ENCODE results near the gene PHF1. TPM values are rescaled to one million over a fixed set of nuclear protein-coding genes. Genes with fewer than 3 reads are reported as not detected.

Gene PHF1
- total and polyA plus RNA-seq, 2 of the 13 experiments (the other 11 are each of a cell fraction or from before 2014, with no cell fraction given): 25.4 to 61.9 TPM

DNA sequence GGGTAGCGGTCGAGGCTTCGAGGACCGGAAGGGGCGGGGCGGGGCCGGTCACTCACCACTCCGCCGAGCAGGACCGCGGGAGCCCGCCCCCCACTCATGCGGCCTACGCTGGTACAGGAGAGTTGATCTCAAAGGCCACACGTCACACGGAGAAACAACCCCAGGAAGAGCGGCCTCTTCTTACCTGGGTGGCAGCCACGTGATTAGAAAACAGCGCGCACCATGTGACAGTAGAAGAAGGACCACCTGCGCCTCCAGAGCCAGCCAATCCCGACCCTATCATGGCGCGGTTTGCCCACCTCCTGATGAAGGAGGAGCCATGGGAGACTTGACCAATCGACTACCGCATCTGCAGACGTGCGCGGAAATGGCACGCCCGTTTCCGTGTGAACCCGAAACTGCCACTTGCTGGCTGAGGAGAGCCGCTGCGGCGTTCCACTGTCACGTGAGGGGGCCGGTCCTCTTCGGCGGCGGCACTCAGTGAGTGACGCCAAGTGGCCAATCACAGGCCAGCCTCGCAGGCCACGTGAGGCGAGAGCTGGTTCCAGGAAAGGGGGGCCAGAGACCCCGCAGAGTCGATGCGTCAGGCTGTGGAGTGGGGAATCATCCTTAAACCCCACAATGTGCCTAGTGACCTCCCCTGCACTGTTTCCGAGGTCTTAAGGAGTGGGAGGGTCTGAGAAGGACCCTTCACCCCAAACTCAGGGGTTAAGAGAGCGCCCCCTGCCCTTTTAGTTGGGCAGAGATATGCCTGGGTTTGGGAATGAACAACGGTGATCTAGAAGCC lies 7.3 kb downstream of the PHF1 start, which contains the start of gene CUTA (continued):
- TF ChIP-seq, protein P1, sequence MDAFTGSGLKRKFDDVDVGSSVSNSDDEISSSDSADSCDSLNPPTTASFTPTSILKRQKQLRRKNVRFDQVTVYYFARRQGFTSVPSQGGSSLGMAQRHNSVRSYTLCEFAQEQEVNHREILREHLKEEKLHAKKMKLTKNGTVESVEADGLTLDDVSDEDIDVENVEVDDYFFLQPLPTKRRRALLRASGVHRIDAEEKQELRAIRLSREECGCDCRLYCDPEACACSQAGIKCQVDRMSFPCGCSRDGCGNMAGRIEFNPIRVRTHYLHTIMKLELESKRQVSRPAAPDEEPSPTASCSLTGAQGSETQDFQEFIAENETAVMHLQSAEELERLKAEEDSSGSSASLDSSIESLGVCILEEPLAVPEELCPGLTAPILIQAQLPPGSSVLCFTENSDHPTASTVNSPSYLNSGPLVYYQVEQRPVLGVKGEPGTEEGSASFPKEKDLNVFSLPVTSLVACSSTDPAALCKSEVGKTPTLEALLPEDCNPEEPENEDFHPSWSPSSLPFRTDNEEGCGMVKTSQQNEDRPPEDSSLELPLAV (CRISPR knock-in tag; conservative IDR thresholded peaks at IDR 0.05; ENCODE audit: low read depth): no peak
- TF ChIP-seq RARA (CRISPR knock-in tag; IDR thresholded peaks at IDR 0.05): peak; percentile 57; the same call in 1 of the 2 replicates
- TF ChIP-seq MED1 (CRISPR knock-in tag; IDR thresholded peaks at IDR 0.05): peak; percentile 61
- TF ChIP-seq FLYWCH1 (CRISPR knock-in tag; IDR thresholded peaks at IDR 0.05): no peak; the same call in 1 of the 2 replicates
- TF ChIP-seq, protein P2, sequence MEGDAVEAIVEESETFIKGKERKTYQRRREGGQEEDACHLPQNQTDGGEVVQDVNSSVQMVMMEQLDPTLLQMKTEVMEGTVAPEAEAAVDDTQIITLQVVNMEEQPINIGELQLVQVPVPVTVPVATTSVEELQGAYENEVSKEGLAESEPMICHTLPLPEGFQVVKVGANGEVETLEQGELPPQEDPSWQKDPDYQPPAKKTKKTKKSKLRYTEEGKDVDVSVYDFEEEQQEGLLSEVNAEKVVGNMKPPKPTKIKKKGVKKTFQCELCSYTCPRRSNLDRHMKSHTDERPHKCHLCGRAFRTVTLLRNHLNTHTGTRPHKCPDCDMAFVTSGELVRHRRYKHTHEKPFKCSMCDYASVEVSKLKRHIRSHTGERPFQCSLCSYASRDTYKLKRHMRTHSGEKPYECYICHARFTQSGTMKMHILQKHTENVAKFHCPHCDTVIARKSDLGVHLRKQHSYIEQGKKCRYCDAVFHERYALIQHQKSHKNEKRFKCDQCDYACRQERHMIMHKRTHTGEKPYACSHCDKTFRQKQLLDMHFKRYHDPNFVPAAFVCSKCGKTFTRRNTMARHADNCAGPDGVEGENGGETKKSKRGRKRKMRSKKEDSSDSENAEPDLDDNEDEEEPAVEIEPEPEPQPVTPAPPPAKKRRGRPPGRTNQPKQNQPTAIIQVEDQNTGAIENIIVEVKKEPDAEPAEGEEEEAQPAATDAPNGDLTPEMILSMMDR (CRISPR knock-in tag; IDR thresholded peaks at IDR 0.05): peak; percentile 76
- TF ChIP-seq DR1 (CRISPR knock-in tag; IDR thresholded peaks at IDR 0.05): peak; percentile 76
- TF ChIP-seq TAF1 (CRISPR knock-in tag; IDR thresholded peaks at IDR 0.05): peak; percentile 80; the same call in 1 of the 2 replicates
- TF ChIP-seq ZMAT3 (CRISPR knock-in tag; conservative IDR thresholded peaks at IDR 0.05): 0 out of 2 replicates have a peak, but pooled peaks have one; percentile 9
- TF ChIP-seq ZNF20 (CRISPR knock-in tag; IDR thresholded peaks at IDR 0.05): no peak
- TF ChIP-seq ZFX (CRISPR knock-in tag; IDR thresholded peaks at IDR 0.05; ENCODE audit: low read depth): peak; percentile 84
- TF ChIP-seq RBAK (CRISPR knock-in tag; IDR thresholded peaks at IDR 0.05): no peak
- TF ChIP-seq ATRX (CRISPR knock-in tag; IDR thresholded peaks at IDR 0.05; ENCODE audit: borderline replicate concordance): 0 out of 2 replicates have a peak, but pooled peaks have one; percentile 19
- TF ChIP-seq ZNF337 (CRISPR knock-in tag; IDR thresholded peaks at IDR 0.05; ENCODE audit: borderline replicate concordance, low read depth): peak; percentile 73; the same call in 1 of the 2 replicates
- no peak for TF ChIP-seq PCBP2 (optimal IDR thresholded peaks at IDR 0.05; ENCODE audit: low read depth, low read length, poor library complexity, severe bottlenecking)
- peak; percentile 94 for TF ChIP-seq POLR2AphosphoS5 (IDR thresholded peaks at IDR 0.05; ENCODE audit: low read depth, low read length)
- no peak for TF ChIP-seq ZFP36L1 (CRISPR knock-in tag; IDR thresholded peaks at IDR 0.05)
- no peak for TF ChIP-seq ZNF550 (CRISPR knock-in tag; IDR thresholded peaks at IDR 0.05; ENCODE audit: borderline replicate concordance)
- TF ChIP-seq, protein P3, sequence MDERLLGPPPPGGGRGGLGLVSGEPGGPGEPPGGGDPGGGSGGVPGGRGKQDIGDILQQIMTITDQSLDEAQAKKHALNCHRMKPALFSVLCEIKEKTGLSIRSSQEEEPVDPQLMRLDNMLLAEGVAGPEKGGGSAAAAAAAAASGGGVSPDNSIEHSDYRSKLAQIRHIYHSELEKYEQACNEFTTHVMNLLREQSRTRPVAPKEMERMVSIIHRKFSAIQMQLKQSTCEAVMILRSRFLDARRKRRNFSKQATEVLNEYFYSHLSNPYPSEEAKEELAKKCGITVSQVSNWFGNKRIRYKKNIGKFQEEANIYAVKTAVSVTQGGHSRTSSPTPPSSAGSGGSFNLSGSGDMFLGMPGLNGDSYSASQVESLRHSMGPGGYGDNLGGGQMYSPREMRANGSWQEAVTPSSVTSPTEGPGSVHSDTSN (CRISPR knock-in tag; IDR thresholded peaks at IDR 0.05): no peak
- TF ChIP-seq MBNL3 (CRISPR knock-in tag; conservative IDR thresholded peaks at IDR 0.05): no peak
- peak; percentile 99 for TF ChIP-seq ARNTL (CRISPR knock-in tag; IDR thresholded peaks at IDR 0.05)
- no peak for TF ChIP-seq ZNF121 (CRISPR knock-in tag; IDR thresholded peaks at IDR 0.05)
- 0 out of 2 replicates have a peak, but pooled peaks have one; percentile 51 for TF ChIP-seq XBP1 (CRISPR knock-in tag; IDR thresholded peaks at IDR 0.05)
- peak; percentile 67; the same call in 1 of the 2 replicates for TF ChIP-seq BRCA1 (CRISPR knock-in tag; IDR thresholded peaks at IDR 0.05)
- TF ChIP-seq ZBTB7A (CRISPR knock-in tag; IDR thresholded peaks at IDR 0.05): peak; percentile 36
- 0 out of 2 replicates have a peak, but pooled peaks have one; percentile 14 for TF ChIP-seq ZNF12 (CRISPR knock-in tag; IDR thresholded peaks at IDR 0.05)
- TF ChIP-seq ZBTB1 (CRISPR knock-in tag; IDR thresholded peaks at IDR 0.05; ENCODE audit: borderline replicate concordance): no peak
- TF ChIP-seq ZFP90 (CRISPR knock-in tag; IDR thresholded peaks at IDR 0.05; ENCODE audit: borderline replicate concordance): peak; percentile 78; the same call in 1 of the 2 replicates
